OCI-M2 (cell line): ENCODE measurements around the gene TCAP.
"Not testable (repeated sequence)": the region's sequence is repeated elsewhere in the genome, so short reads cannot be mapped to it uniquely, and the experiment has no call there.

Experiments
- DNase-seq: peaks from one replicate; lab custom pipeline; 2025; ENCODE audit not compliant: unreplicated experiment; lab: John Stamatoyannopoulos, UW

TCAP gene

GRCh38 chr17:39702901-39703893 lies 38.0 kb downstream of the TCAP start:
- DNase-seq, result no peak

GRCh38 chr17:39703913-39704312 lies 38.8 kb downstream of the TCAP start:
- DNase-seq, result no peak

- DNase-seq, result no peak
These were observed 39.8 kb downstream of the TCAP start for GRCh38 chr17:39704821-39705551.

- DNase-seq, result no peak
These were observed 40.7 kb downstream of the TCAP start for GRCh38 chr17:39705786-39706348.

GRCh38 chr17:39706383-39706782 lies 41.2 kb downstream of the TCAP start:
- no peak for DNase-seq

GRCh38 chr17:39706921-39707337 lies 41.8 kb downstream of the TCAP start:
- no peak for DNase-seq

GRCh38 chr17:39709319-39709997 lies 44.3 kb downstream of the TCAP start:
- no peak for DNase-seq

- DNase-seq, result no peak
These were observed 45.1 kb downstream of the TCAP start for GRCh38 chr17:39709998-39710964.

GRCh38 chr17:39711071-39711470 lies 45.9 kb downstream of the TCAP start:
- DNase-seq, result not testable (repeated sequence)

GRCh38 chr17:39711851-39712250 lies 46.7 kb downstream of the TCAP start:
- DNase-seq, result no peak

- DNase-seq, result no peak
These were observed 49.1 kb downstream of the TCAP start for GRCh38 chr17:39714234-39714633.

- DNase-seq, result no peak
These were observed 50.4 kb downstream of the TCAP start for GRCh38 chr17:39715375-39716072.
